WTC11 (cell line): ENCODE results near the gene CXXC4.

ENCODE experiments used
- ARID4B ChIP-seq: sonication (generic); formaldehyde crosslinking; IDR thresholded peaks from 2 replicates; pipeline ENCODE4 v1.8.0; 2023; ENCODE audit warnings: missing genetic modification reagents, mild to moderate bottlenecking, borderline replicate concordance
- CBFB ChIP-seq: sonication (generic); formaldehyde crosslinking; IDR thresholded peaks from 2 replicates; pipeline ENCODE4 v1.8.1; 2022; ENCODE audit warnings: mild to moderate bottlenecking, low read depth, missing genetic modification reagents
- ELF4 ChIP-seq: sonication (generic); formaldehyde crosslinking; IDR thresholded peaks from 2 replicates; pipeline ENCODE4 v1.8.1; 2022; ENCODE audit warnings: low read depth, mild to moderate bottlenecking, moderate library complexity, missing genetic modification reagents
- GABPB1 ChIP-seq: sonication (generic); formaldehyde crosslinking; IDR thresholded peaks from 2 replicates; pipeline ENCODE4 v1.8.1; 2023; ENCODE audit warnings: mild to moderate bottlenecking, missing genetic modification reagents
- IRF1 ChIP-seq: sonication (generic); formaldehyde crosslinking; IDR thresholded peaks from 2 replicates; pipeline ENCODE4 v1.8.0; 2023; ENCODE audit warnings: missing genetic modification reagents
- MYBL2 ChIP-seq: sonication (generic); formaldehyde crosslinking; IDR thresholded peaks from 2 replicates; pipeline ENCODE4 v1.8.1; 2023; ENCODE audit warnings: mild to moderate bottlenecking, moderate library complexity, missing genetic modification reagents
- TEAD4 ChIP-seq: sonication (generic); formaldehyde crosslinking; IDR thresholded peaks from 2 replicates; pipeline ENCODE4 v1.8.0; 2022; ENCODE audit warnings: mild to moderate bottlenecking, missing genetic modification reagents
- ZBTB21 ChIP-seq: sonication (generic); formaldehyde crosslinking; IDR thresholded peaks from 2 replicates; pipeline ENCODE4 v1.8.1; 2023; ENCODE audit warnings: mild to moderate bottlenecking, missing genetic modification reagents, borderline replicate concordance
- TF ChIP-seq, protein P1 (sequence below): fragments of 200-600 bp; IDR thresholded peaks from 2 replicates; pipeline ENCODE4 v1.8.0; 2022; ENCODE audit warnings: antibody characterized with exemption

DNA sequence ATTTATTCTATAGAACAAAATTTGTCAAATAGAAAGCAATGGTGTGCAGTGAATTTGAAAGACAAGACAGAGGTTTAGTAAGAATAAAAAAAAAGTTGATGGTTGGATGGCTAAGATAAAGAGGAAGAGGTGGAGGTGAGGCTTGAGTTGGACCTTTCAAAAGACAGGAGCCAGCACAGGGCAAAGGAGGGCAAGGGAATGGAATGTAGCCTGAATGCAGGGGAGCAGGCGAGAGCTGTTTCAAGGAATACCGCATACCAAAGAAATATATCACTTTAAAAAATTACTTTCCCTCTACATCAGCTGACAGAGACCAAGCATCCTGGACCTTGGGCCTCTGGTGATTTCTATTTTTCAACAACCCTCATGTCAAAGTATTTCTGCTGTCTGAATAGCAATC, 38.0 kb upstream of the CXXC4 start:
- TF ChIP-seq, protein P1, sequence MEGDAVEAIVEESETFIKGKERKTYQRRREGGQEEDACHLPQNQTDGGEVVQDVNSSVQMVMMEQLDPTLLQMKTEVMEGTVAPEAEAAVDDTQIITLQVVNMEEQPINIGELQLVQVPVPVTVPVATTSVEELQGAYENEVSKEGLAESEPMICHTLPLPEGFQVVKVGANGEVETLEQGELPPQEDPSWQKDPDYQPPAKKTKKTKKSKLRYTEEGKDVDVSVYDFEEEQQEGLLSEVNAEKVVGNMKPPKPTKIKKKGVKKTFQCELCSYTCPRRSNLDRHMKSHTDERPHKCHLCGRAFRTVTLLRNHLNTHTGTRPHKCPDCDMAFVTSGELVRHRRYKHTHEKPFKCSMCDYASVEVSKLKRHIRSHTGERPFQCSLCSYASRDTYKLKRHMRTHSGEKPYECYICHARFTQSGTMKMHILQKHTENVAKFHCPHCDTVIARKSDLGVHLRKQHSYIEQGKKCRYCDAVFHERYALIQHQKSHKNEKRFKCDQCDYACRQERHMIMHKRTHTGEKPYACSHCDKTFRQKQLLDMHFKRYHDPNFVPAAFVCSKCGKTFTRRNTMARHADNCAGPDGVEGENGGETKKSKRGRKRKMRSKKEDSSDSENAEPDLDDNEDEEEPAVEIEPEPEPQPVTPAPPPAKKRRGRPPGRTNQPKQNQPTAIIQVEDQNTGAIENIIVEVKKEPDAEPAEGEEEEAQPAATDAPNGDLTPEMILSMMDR: no peak
- TF ChIP-seq MYBL2: no peak
- no peak for TF ChIP-seq GABPB1 (CRISPR knock-in tag)
- no peak for TF ChIP-seq ZBTB21 (CRISPR knock-in tag)
- TF ChIP-seq ELF4 (CRISPR knock-in tag): no peak
- TF ChIP-seq TEAD4 (CRISPR knock-in tag): no peak
- TF ChIP-seq CBFB (CRISPR knock-in tag): no peak
- TF ChIP-seq IRF1: no peak
- TF ChIP-seq ARID4B (CRISPR knock-in tag): no peak
